Measurements from ENCODE around the gene ANKH.

The ANKH gene

GRCh38 chr5:14678773-14679334 lies 192.7 kb downstream of the ANKH start:
- no peak for DNase-seq

GRCh38 chr5:14676320-14676719 lies 195.3 kb downstream of the ANKH start:
- DNase-seq, result peak; percentile 26

DNA sequence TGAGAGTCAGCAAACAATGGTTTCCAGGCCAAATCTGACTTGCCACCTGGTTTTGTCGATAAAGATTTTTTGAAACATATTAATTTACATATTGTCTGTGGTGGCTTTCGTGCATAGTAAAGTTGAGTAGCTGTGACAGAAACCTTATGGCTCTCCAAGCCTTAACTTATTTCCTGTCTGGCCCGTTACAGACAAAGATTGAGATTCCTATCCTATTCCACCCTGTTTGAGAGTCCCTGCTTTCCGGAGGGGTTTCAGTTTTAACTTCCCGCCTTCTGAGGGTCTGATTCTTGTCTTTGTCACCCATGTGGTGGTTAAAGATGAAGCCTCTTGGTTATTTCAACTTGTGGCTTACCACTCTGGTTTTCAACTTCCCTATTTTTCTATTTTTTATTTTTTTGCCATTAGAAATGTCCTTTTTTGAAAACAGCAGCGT lies 195.7 kb downstream of the ANKH start:
- DNase-seq, result peak; percentile 41

GRCh38 chr5:14674983-14675854 lies 196.4 kb downstream of the ANKH start:
- no peak for DNase-seq

- DNase-seq, result no peak
Measured at GRCh38 chr5:14673443-14673842, 198.1 kb downstream of the ANKH start.

- DNase-seq, result no peak
Measured at GRCh38 chr5:14672484-14673394, 198.8 kb downstream of the ANKH start.

DNA sequence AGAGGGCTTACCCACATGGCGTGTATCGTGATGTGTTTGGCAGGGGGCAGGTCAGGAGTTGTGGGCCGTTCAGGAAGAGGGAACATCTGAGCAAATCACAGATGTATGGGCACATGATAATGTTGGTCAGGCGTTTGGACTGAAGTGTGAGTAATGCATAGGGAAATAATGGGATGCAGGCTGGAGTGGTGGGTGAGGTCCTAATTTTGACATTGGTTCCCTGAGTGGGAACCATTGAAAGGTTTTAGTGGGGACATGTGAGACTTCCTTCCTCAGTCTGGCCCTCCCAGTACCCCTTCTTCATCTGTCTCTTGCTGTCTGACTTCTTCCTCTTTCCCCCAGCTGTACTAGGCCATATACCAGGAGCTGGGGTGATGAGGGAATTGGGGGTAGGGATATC lies 199.5 kb downstream of the ANKH start:
- DNase-seq, result no peak

GRCh38 chr5:14671414-14671813 lies 200.2 kb downstream of the ANKH start:
- DNase-seq, result peak; percentile 68

DNA sequence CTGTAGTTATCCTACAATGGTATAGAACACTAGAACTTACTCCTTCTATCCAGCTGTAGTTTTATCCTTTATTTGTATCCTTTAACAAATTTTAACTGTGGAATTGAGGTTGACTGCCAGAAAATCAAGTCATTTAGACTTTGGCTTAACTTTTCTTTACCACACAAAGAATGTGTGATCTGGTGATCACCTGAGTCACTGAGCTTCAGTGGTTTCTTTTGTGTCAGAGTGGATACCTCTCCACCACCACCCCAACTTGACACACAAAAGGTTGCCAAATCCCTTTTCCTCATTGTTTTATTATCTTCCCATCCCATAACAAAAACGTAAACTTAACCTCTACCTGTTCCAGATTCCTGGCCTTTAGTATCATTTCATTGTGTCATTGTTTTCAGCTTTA lies 201.6 kb downstream of the ANKH start:
- no peak for DNase-seq

- DNase-seq, result no peak
Measured at GRCh38 chr5:14669415-14669814, 202.2 kb downstream of the ANKH start.

DNA sequence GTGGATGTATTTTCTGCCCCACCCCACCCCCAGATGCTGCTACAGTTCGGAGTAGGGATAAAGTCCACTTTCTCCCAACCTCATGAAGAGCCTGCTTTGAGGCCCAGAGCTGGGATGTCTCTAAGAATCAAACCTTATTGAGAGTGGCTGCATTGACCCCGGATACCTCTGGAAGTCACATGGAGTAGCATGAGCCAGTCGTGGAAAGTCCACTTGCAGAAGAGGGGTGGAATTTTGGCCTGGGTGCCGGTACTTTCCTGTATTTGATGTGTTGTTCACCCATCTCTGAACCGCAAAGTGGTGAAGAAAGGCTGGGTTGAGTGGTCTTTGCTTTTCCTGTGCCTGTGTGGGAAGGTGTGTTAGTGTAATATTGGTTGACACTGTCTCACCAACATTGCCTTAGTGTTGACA lies 203.4 kb downstream of the ANKH start:
- peak; percentile 68 for DNase-seq

DNA sequence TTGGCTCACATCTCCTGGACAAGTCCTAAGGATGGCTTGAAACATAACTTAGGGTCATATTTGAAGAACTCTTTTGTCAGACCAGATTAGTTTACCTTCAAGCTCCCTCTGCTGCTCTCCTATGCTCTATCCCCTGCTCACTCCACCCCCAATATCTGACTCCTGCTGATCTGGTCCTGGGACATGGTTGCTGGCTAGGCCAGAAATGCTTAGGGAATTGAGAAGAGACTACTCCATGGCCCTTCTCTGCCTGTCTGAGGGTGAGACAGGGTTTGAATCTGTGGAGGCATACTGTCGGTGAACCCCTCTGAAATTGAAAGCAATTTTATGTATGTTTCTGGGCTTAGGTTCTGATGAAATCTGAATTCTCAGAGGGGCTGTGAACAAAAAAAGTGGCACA lies 203.8 kb downstream of the ANKH start:
- peak; percentile 21 for DNase-seq

DNA sequence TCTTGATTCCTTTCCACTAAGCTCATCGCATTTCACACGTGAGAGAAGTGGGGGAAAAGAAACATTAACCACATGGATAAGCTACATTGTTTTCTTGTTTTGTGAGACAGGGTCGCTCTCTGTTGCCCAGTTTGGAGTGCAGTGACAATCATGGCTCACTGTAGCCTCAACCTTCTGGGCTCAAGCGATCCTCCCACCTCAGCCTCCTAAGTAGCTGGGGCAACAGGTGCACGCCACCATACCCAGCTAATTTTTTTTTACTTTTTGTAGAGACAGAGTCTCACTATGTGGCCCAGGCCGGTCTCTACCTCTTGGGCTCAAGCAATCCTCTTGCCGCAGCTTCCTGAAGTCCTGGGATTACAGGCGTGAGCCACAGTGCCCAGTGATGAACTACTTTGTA lies 204.3 kb downstream of the ANKH start:
- no peak for DNase-seq

DNA sequence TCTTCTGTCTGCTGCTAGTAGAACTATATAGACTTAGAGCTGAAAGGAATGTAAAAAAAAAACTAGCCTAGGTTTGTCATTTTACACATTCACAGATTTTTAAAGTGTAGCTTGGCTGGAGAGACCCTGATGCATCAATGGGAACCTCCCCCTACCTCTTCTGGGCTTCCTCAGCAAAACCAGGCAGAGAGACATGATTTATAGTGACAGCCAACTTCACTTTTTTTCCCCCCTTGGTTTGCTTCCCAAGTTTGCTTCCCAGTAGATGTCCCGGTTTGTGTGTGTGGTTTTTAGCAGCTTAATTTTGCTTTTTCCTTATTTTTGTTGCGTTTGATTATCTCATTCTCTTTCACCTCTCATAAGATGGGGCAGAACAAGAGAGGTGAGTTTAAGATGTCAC lies 205.2 kb downstream of the ANKH start:
- no peak for DNase-seq

DNA sequence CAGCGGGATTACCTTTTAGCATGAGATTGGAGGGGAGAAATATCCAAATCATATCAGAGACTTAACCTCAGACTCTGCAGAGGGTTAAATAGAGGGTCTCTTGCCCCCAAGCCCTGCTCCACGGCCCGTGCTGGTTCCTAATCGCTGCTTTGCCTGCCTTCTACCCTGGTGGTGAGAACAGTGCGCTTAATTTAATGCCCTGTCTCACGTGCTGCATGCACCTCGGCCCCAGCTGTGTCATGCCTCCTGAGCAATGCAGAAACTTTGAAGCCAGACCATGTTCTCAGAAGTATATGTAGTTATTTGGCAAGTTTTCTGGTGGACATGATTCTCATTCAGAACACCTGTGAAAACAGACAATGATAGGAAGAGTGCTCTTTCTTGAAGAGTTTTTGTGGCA lies 205.6 kb downstream of the ANKH start:
- peak; percentile 64 for DNase-seq

GRCh38 chr5:14665101-14665822 lies 206.3 kb downstream of the ANKH start:
- peak; percentile 35 for DNase-seq

DNA sequence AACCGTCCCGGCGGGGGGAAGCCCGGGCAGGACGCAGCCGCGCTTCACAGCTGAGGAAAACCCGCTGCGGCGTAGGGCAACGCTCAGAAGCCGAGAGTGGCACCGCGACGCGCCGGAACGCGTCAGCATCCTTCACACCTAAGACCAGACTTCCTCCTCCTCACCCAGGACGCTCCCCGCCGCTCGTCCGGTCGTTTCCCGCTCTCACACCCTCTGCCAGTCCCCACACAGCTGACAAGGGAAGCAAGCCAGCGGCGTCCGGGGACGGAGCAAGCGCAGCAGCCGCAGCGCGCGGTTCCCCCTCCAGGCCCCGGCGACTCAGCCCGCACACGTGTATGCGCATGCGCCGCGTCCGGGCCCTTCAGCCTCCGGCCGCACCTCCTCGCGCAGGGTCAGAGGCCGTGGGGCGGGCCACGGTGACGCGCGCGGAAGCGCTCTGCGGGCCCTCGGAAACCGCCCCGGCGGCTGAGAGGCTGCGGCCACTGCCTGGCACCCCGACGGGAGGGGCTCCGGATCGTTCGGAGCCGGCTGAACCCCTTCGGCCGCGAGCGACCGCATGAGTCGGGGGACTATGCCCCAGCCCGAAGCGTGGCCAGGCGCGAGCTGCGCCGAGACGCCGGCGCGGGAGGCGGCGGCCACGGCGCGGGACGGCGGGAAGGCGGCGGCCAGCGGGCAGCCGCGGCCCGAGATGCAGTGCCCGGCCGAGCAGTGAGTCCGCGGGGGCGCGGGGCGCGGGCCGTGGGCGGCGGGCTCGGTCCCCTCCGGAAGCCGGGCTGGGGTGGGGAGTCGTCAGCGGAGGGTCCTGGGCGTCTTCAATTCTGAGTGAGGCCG lies 207.1 kb downstream of the ANKH start, which contains the start of gene OTULIN:
Gene OTULIN (plus strand): TSS at position 449 of the 831 bp plus-strand sequence. CDS start 108 bp downstream, at position 557.
- DNase-seq, result peak; percentile 91

- no peak for DNase-seq
Measured at GRCh38 chr5:14663734-14664269, 207.8 kb downstream of the ANKH start.

GRCh38 chr5:14662721-14663260 lies 208.8 kb downstream of the ANKH start:
- DNase-seq, result no peak

GRCh38 chr5:14660833-14661232 lies 210.7 kb downstream of the ANKH start:
- DNase-seq, result no peak
